Testis (tissue), 3 donors: ENCODE results near the gene NUB1. TPM values are rescaled to one million over a fixed set of nuclear protein-coding genes. Genes with fewer than 3 reads are reported as not detected.

Source experiments
- DNase-seq: peaks from one replicate; pipeline ENCODE4 v3.0.0-alpha.2; 2019
- H3K27ac ChIP-seq, 2 donors: fragments of 200-600 bp; sonication (generic); one replicate each; pipeline ENCODE4 v1.5.1; 2019
- H3K27me3 ChIP-seq: fragments of 200-600 bp; sonication (generic); one replicate; pipeline ENCODE4 v1.5.1; 2019
- H3K36me3 ChIP-seq: fragments of 200-600 bp; sonication (generic); one replicate; pipeline ENCODE4 v1.5.1; 2017; ENCODE audit warnings: low read depth; ENCODE audit errors: missing control alignments
- H3K4me1 ChIP-seq: fragments of 200-600 bp; sonication (generic); one replicate; pipeline ENCODE4 v1.5.1; 2019
- H3K4me3 ChIP-seq, 2 donors: fragments of 200-600 bp; sonication (generic); one replicate each; pipeline ENCODE4 v1.5.1; 2017 to 2019
- H3K9me3 ChIP-seq: fragments of 200-600 bp; sonication (generic); one replicate; pipeline ENCODE4 v1.5.1; 2017
- POLR2A ChIP-seq: fragments of 450-650 bp; IDR thresholded peaks from one replicate; pipeline ENCODE4 v1.6.1; 2017; ENCODE audit warnings: antibody characterized with exemption, mild to moderate bottlenecking, moderate library complexity
- WGBS, 2 donors: methylation state at CpG; one replicate each; pipeline ENCODE4 v1.1.5; 2018; 5-methylcytosine and 5-hydroxymethylcytosine counted together
- intact Hi-C: fragments of 100-400 bp; cut with DNase I; formaldehyde crosslinking; loops from one replicate; pipeline ENCODE4 v1.15.1; 2023; ENCODE audit warnings: low total_unique reads
- polyA plus RNA-seq: library from polyadenylated mRNA; stranded (reverse); fragments of 350-450 nt; fragmentation: Illumina TruSeq; extraction: RNeasy Lipid Tissue Mini Kit (QIAGEN cat#74804); gene quantifications from one replicate; pipeline ENCODE4 v1.2.3, GENCODE V29; 2014; ENCODE audit warnings: low read depth, low replicate concordance; ENCODE audit not compliant: insufficient read depth
- total RNA-seq, 2 donors: library from RNA; depleted of rRNA; stranded (reverse); fragments of >200 nt; gene quantifications; one replicate each; pipeline ENCODE4 v1.2.3, GENCODE V29; 2016
- TF ChIP-seq, protein P1 (sequence below), 3 experiments: fragments of 450-650 bp in 2 of 3; fragments of 200-600 bp in 1 of 3; sonication (generic) in 1 of 3; IDR thresholded peaks; one replicate each; pipeline ENCODE4 v1.5.1; 2016 to 2019; ENCODE audit warnings: antibody characterized with exemption in 3 of 3, mild to moderate bottlenecking in 2 of 3, moderate library complexity in 1 of 3

NUB1 gene
- total and polyA plus RNA-seq, 3 donors from 2014 or later, result 57.9 to 140 (median 59.6) TPM

DNA sequence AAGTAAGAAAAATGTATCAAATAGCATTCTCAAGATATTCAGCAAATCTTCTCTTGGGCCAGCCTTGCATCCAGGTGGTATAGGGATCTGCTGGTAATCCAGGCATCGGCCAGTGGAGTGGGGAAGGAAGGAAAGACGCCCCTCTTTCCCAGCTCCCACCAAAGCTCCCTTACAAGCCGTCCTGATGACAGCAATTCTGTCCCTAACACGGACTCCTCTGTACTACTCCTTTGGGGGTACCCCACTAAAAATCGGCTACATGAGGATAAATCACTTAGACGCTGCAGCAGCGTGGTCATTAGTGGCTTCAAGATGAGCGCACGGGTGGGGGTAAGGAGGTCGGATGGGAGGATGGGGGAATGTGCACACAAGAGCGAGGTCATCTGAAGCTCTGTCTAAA lies 24.7 kb upstream of the NUB1 start:
- intact Hi-C loops, result no loop called here
- no peaks in the 10 kb centered on the region for H3K4me1 ChIP-seq
- DNase-seq, result no peak

DNA sequence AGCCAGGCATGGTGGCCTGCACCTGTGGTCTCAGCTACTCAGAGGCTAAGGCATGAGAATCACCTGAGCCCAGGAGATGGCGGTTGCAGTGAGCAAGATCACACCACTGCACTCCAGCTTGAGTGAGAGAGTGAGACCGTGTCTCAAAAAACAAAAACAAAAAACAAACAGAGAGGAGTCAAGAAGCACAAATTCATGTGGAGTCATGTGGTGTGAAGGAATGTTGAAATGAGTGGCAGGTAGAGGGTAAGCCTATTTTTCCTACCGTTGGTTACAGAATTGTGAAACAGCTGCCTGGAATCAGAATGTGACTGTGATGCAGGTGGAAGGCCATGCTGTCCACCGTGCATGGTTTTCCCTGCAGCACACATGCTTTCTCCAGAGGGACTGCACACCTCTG lies 23.7 kb upstream of the NUB1 start:
- Histone ChIP-seq H3K27ac (no peak overlapping the region), H3K36me3 (no peaks in the 10 kb centered on the region), H3K9me3 (no peaks in the 10 kb centered on the region), H3K27me3 (no peaks in the 10 kb centered on the region), H3K4me1 (no peaks in the 10 kb centered on the region), H3K4me3 (no peak overlapping the region)
- no peak for DNase-seq
- intact Hi-C loops, result no loop called here
- TF ChIP-seq POLR2A, result no peak
- TF ChIP-seq, protein P1, sequence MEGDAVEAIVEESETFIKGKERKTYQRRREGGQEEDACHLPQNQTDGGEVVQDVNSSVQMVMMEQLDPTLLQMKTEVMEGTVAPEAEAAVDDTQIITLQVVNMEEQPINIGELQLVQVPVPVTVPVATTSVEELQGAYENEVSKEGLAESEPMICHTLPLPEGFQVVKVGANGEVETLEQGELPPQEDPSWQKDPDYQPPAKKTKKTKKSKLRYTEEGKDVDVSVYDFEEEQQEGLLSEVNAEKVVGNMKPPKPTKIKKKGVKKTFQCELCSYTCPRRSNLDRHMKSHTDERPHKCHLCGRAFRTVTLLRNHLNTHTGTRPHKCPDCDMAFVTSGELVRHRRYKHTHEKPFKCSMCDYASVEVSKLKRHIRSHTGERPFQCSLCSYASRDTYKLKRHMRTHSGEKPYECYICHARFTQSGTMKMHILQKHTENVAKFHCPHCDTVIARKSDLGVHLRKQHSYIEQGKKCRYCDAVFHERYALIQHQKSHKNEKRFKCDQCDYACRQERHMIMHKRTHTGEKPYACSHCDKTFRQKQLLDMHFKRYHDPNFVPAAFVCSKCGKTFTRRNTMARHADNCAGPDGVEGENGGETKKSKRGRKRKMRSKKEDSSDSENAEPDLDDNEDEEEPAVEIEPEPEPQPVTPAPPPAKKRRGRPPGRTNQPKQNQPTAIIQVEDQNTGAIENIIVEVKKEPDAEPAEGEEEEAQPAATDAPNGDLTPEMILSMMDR (IDR thresholded peaks at IDR 0.05), result no peak
- WGBS, 2 donors, result 79 to 81% methylated on average over 4 of the region's 4 CpGs

More for the DNA sequence above, 24.7 kb upstream of the NUB1 start:
- H3K27me3 ChIP-seq, result no peaks in the 10 kb centered on the region
- no peaks in the 10 kb centered on the region for H3K9me3 ChIP-seq
- TF ChIP-seq POLR2A, result no peak
- TF ChIP-seq, protein P1 (IDR thresholded peaks at IDR 0.05), result no peak
- H3K4me3 ChIP-seq, result no peak overlapping the region
- no peaks in the 10 kb centered on the region for H3K36me3 ChIP-seq
- no peak overlapping the region for H3K27ac ChIP-seq
- 55 to 66% methylated on average over 11 of the region's 11 CpGs for WGBS, 2 donors

DNA sequence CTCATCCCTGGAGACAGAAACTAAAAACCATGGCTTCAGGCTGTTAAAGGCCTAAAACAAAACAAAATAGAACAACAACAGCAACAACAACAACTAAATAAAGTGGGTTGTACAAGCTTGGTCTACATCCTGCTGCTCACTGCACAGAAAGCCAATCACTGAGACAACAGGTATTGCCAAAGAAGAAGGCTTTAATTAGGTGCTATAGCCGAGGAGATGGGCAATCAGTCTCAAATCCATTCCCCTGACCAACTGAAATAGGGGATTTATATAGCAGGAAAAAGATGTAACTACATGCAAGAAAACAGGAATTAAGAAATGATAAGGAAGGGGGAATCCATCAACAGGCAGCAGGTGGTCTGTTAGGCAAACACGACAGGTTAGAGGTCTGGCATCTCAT lies 22.4 kb upstream of the NUB1 start:
- Histone ChIP-seq H3K27me3 (no peaks in the 10 kb centered on the region), H3K36me3 (no peaks in the 10 kb centered on the region), H3K4me3 (no peak overlapping the region), H3K27ac (no peak overlapping the region), H3K4me1 (no peaks in the 10 kb centered on the region), H3K9me3 (no peaks in the 10 kb centered on the region)
- 89 to 96% methylated on average over 2 of the region's 2 CpGs for WGBS, 2 donors
- TF ChIP-seq POLR2A, result no peak
- TF ChIP-seq, protein P1 (IDR thresholded peaks at IDR 0.05), result no peak
- DNase-seq, result no peak
- intact Hi-C loops, result no loop called here

DNA sequence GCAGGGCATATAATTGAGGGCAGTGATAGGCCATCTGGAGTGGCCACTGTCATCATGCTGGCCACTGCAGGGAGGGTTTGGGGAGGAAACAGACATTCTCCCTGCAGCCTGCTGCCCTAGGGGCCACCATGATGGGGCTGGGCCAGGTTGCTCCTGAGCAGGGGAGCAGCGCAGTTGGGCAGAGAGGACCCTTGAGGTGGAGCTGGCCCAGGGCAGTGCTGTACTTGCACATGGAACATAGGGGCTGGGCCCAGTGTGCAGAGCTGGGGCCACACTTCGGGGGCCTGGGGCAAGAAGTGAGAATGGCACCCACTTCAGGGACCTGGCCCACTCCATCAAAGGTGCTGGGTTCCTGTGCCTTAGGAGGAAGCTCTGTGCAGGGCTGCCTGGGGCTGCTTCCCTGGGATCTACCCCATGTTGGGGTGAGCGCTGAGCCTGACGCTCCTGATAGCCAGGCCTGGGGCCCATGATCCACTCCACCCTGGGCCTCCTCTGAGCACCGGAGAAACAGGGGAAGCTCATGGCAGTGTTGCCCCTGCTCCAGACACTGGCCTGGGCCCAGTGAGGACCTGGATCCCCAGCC lies 21.3 kb upstream of the NUB1 start:
- TF ChIP-seq, protein P1 (IDR thresholded peaks at IDR 0.05), result no peak
- TF ChIP-seq POLR2A, result no peak
- Histone ChIP-seq H3K9me3 (no peaks in the 10 kb centered on the region), H3K27me3 (no peaks in the 10 kb centered on the region), H3K27ac (no peak overlapping the region), H3K4me3 (no peak overlapping the region), H3K36me3 (no peaks in the 10 kb centered on the region), H3K4me1 (no peaks in the 10 kb centered on the region)
- WGBS, 2 donors, result 90 to 96% methylated on average over 3 to 5 of the region's 5 CpGs
- no peak for DNase-seq
- intact Hi-C loops, result no loop called here

DNA sequence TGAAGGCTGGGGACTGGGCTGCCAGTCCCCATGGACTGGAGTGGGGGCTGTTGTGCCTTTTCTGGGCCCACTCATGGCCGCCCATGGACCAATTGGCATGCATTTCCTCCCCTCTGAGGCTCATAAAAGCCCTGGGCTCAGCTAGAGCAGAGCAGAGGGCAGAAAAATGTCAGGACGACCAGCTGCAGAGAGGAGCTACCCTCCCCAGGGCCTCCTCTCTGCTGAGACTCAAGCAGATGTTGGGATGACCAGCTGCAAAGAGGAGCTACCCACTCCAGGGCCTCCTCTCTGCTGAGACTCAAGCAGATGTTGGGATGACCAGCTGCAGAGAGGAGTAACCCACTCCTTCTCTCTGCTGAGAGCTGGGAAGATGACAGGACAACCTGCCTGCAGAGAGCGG lies 20.3 kb upstream of the NUB1 start:
- DNase-seq, result no peak
- Histone ChIP-seq H3K27ac (no peak overlapping the region), H3K4me3 (no peak overlapping the region), H3K4me1 (no peaks in the 10 kb centered on the region), H3K27me3 (no peaks in the 10 kb centered on the region), H3K36me3 (no peaks in the 10 kb centered on the region), H3K9me3 (no peaks in the 10 kb centered on the region)
- TF ChIP-seq, protein P1 (IDR thresholded peaks at IDR 0.05), result no peak
- TF ChIP-seq POLR2A, result no peak
- 93% methylated on average over 3 of the region's 3 CpGs; no CpG with 5 or more reads in 1 of the 2 donors for WGBS, 2 donors
- intact Hi-C loops, result no loop called here
